GM12874 (cell line): Measurements from ENCODE around the gene ATP6V0D1.

Experiments used
- TF ChIP-seq, protein P1 (sequence below): IDR thresholded peaks from 2 replicates; pipeline ENCODE4 v1.5.1; 2011; ENCODE audit warnings: low read depth, mild to moderate bottlenecking, control low read depth, low read length, moderate library complexity; ENCODE audit not compliant: insufficient read depth

Gene ATP6V0D1

DNA sequence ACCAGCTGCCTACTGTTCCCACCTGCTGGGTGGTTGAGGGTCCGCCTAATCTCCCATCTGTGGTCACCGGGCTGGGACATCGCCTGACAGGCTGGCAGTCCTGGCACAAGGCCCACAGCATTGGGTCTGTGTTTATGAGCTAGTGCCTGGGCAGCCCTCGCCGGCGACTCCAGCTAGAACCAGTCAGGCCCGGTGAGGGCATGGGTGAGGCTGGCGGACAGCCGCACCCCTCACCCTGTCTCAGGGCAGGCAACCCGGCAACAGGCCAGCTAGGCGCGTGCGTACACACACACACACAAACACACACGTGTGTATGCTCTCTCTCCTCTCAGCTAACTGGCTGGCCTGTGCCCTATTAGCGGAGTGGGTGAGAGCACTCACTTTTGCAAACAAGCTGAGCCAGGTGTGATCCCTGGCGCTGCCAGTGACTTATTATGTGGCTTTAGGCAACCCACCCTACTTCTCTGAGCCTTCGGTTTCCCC, 39.6 kb downstream of the ATP6V0D1 start:
- TF ChIP-seq, protein P1, sequence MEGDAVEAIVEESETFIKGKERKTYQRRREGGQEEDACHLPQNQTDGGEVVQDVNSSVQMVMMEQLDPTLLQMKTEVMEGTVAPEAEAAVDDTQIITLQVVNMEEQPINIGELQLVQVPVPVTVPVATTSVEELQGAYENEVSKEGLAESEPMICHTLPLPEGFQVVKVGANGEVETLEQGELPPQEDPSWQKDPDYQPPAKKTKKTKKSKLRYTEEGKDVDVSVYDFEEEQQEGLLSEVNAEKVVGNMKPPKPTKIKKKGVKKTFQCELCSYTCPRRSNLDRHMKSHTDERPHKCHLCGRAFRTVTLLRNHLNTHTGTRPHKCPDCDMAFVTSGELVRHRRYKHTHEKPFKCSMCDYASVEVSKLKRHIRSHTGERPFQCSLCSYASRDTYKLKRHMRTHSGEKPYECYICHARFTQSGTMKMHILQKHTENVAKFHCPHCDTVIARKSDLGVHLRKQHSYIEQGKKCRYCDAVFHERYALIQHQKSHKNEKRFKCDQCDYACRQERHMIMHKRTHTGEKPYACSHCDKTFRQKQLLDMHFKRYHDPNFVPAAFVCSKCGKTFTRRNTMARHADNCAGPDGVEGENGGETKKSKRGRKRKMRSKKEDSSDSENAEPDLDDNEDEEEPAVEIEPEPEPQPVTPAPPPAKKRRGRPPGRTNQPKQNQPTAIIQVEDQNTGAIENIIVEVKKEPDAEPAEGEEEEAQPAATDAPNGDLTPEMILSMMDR: no peak

DNA sequence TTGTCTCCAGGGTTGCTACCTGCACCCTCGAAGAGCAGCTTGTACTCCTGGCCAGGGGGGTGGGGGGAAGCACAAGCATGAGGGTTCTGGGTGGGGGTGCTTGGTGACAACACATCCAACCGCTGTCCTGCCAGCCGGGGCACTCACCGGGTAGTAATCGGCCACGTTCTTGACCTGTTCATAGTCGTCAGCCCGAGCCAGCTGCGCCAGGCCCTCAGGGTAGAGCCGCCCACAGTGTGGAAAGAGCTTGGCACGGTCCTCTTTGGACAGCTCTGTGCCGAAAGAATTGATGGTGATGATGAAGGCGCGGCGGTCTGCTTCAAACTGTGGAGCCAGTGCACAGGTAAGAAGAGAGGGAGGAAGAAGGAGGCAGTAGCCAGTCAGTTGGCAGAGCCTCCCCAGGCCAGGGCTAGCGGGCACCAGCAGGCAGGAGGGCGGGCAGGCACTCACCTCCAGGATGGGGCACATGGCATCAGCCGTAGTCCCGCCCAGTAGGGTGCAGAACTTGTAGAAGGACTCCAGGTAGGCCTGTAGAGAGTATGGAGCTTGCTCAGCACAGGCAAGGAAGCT, 42.0 kb downstream of the ATP6V0D1 start:
- TF ChIP-seq, protein P1: no peak

DNA sequence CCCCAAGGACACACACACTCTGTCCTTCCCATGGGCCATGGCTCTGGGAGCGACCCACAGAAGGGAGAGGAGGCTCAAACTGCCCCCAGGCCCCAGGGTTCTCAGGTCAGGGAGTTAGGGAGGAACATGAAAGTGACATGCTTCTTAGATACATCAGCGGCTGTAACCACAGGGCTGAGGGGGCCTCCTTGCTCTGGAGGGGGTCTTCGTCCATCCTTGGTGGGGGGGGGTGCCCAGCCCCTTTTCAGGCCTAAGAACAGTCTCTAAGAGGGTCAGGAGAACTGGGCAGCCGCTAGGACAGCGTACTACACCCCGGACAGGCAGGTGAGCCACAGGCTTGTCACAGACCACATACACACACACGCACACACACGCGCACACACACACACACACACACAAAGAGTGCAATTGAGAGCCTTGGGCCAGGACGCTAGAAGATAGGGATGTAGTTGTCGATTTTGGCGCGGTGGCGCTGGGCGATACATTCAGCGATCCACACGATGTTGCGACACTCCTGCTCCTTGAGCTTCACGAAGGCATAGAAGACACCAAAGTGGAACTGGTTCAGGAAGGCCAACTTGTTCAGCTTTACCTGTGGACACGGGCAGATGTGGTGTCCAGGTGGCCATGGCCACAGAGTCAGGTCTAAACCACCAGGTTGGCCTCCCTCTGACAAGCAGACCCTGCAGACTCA, 42.7 kb downstream of the ATP6V0D1 start:
- TF ChIP-seq, protein P1: no peak

DNA sequence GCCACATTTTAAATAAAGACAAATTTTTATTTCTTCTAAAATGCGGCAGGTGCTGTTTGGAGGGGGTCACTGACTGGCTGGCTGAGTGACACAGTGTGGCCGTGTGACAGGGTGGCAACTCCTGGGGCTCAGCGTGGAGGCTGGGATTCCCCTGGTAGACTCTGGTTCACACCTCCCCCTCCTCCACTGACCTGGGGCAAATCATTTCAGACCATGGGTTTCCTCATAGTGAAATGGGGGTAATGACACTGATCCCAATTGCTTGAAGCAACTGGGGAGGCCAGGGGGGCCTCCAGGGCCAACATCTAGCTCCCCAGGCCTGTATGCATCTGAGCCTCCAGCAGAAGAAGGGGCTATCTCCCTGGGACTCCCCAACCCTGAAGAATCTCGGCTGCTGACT, 43.4 kb downstream of the ATP6V0D1 start:
- TF ChIP-seq, protein P1: no peak

DNA sequence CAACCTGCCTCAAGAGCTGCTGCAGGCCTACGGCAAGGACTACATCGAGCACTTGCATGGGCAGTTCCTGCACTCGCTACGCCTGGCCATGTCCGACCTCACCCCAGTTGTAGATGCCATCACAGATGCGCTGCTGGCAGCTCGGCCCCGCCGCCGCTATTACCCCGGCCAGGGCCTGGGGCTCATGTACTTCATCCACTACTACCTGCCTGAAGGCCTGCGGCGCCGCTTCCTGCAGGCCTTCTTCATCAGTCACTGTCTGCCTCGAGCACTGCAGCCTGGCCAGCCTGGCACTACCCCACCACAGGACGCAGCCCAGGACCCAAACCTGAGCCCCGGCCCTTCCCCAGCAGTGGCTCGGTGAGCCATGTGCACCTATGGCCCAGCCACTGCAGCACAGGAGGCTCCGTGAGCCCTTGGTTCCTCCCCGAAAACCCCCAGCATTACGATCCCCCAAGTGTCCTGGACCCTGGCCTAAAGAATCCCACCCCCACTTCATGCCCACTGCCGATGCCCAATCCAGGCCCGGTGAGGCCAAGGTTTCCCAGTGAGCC, 44.2 kb downstream of the ATP6V0D1 start:
- TF ChIP-seq, protein P1: no peak

DNA sequence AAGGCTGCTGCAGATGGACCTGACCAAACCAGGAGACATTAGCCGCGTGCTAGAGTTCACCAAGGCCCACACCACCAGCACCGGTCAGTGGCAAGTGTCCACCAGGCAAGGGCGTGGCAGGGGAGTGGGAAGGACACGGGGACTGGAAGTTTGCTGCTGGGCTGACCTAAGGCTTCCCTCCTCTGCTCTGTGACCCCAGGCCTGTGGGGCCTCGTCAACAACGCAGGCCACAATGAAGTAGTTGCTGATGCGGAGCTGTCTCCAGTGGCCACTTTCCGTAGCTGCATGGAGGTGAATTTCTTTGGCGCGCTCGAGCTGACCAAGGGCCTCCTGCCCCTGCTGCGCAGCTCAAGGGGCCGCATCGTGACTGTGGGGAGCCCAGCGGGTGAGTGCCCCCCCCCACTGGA, 45.2 kb downstream of the ATP6V0D1 start:
- TF ChIP-seq, protein P1: no peak

DNA sequence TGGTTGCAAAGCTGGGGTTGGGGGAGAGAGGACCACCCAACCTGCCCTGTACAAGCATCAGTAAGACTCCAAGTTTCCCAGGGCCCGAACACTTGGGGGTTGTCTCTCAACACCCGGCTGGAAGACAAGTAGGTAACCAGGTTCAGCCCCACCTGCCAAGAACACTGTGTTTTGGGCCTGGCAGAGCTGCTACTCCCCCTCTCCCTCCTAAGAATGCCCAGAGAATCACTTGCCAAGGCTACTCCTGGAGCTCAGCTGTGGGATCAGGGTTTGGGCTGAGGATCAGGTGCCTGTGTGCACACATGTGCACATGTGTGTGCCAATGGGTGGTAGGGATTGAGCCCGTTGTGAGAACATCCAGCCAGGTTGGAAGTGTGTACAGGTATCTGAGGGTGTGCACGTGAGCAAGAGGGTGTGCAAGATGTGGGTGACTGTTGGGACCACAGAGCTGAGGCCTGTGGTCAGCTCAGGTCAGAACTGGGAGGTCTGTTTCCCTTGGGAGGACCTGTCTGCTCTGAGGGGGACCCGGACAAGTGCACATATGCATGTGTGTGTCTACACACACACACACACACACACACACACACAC, 47.7 kb downstream of the ATP6V0D1 start:
- TF ChIP-seq, protein P1: no peak
